Hippocampal formation (tissue), 2 donors: Measurements from ENCODE around the gene PPCDC.

Experiments used
- DNase-seq, 2 donors: peaks; one replicate each; lab custom pipeline; 2025; lab: John Stamatoyannopoulos, UW

The PPCDC gene

GRCh38 chr15:75043509-75044257 lies 20.3 kb downstream of the PPCDC start:
- peak; percentile 92 to 94 for DNase-seq

GRCh38 chr15:75044258-75044878 lies 21.0 kb downstream of the PPCDC start:
- no peak for DNase-seq

GRCh38 chr15:75045332-75046015 lies 22.1 kb downstream of the PPCDC start:
- DNase-seq, result no peak

- no peak for DNase-seq
These were observed 25.0 kb downstream of the PPCDC start for GRCh38 chr15:75048394-75048793.

DNA sequence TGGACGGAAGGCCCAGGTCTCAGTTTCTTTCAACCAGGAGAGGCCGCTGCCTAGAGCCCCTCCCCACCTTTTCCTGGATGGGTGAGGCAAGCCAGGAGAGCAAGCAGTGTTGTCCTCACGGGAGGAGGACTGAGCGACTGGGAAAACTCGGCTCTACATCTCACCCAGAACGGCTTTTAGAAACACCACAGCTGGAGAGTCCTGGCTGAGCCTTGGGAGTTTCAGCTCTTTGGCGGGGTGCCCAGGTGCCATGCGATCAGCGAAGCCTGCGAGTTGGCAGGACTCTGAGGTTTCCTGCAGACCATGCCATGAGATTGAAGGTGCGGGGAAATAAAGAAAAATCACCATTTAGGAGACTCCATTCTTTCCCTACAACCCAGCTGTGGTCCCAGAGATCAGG lies 26.0 kb downstream of the PPCDC start:
- peak in 1 of 2 donors; percentile 71 for DNase-seq

- DNase-seq, result no peak
These were observed 26.9 kb downstream of the PPCDC start for GRCh38 chr15:75050283-75050682.

GRCh38 chr15:75051191-75051608 lies 27.8 kb downstream of the PPCDC start:
- DNase-seq, result no peak

- DNase-seq, result no peak
These were observed 28.3 kb downstream of the PPCDC start for GRCh38 chr15:75051711-75052110.

GRCh38 chr15:75052972-75053747 lies 29.8 kb downstream of the PPCDC start:
- DNase-seq, result no peak

- no peak for DNase-seq
These were observed 30.3 kb downstream of the PPCDC start for GRCh38 chr15:75053748-75054125.

DNA sequence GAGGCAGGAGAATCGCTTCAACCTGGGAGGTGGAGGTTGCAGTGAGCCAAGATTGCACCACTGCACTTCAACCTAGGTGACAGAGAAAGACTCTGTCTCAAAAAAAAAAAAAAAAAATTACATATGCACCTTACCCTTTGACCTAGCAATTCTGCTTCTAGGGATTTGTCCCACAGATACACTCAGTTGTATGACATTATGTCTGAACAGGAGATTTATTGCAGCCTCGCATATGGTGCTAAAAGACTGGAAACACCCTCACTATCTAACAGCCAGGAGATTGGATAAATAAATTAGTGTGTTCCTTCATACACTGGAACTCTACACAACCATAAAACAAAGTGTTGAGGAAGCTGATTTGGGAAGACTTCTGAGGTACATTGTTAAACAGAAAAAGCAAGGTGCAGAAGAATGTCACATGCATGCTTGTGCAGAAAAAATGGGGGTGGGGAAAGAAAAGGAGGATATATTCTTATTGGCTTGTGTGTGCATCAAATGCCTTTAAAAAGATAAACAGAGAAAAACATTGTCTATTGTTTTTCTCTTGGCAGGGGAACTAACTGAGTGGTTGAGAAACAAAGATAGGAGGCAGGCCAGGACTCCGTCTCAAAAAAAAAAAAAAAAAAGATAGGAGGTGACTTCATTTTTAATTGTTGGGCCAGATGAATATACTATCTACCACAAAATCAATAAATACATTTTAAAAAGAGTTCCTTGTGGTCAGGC lies 30.9 kb downstream of the PPCDC start:
- DNase-seq, result peak in 1 of 2 donors; percentile 19

DNA sequence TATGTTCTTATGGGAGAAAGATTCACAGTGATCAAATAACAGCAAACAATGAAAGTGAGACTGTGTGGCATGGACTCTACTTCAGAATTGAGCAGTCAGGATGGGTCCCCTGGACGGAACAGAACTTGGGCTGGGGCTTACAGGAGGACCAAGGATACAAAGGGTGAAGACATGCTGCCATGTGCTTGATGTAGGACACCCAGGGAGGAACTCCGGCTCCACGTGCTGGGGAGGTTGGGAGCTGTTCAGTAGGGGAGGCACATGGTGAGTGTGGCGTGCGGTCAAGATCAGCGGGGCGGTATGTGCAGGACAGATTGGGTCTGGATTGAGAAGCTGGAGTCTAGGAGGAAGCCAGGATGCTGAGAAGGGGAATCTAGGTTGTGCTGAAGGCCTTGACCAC lies 32.6 kb downstream of the PPCDC start:
- no peak for DNase-seq

DNA sequence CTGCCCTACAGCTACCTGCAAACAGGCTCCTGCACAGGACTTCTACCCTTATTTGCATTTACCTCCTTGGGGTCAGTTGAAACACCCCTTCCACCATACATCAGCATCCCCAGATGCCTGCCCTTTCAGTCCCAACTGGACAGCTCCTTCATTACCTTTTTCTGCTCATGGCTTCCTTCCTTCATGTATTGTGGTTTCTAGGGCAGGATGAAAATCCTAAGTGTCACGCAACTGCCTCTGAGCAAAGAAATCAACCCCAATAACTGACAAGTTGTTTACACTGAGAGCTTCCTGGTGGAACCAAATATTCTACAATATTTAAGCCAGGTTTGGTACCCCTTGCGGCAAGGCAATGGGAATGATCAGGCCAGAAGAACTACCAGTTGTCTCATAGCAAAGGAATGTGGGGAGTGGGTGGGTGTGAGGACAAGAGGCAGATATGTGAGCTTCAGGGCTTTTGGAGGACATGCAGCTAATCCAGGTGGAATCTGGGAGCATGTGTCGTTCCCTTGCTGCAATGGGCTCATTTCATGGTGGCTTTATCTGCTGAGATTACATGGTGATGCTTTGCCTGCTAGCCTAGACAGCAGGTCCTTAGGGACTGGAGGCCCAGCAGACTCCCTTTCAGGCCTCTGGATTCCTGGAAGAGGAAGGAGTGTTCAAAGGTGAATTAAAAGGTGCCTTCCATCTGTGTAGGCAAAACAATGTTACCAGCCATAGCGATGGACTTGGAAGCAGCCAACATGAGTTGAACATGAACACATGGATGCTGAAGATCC lies 34.9 kb downstream of the PPCDC start:
- DNase-seq, result no peak

- no peak for DNase-seq
These were observed 36.2 kb downstream of the PPCDC start for GRCh38 chr15:75059607-75060006.

DNA sequence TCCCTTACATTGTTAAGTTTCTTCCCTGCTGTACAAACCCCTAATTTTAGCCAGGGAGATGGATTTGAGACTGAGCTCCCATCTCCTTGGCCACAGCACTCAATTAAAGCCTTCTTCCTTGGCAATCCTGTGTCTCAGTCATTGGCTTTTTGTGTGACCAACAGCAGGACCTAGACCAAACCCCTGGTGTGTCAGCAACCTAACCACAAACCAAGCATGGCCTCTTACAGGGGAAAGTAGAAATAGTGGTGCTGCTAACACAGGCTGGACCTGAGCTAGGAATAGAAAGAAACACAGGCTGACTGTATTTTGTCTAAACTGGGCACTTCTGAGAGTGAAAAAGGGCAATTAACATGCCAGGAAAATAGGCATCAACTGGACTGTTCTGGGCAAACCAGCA lies 37.9 kb downstream of the PPCDC start:
- no peak for DNase-seq

- no peak for DNase-seq
These were observed 39.3 kb downstream of the PPCDC start for GRCh38 chr15:75062706-75063105.

GRCh38 chr15:75063338-75063737 lies 39.9 kb downstream of the PPCDC start:
- no peak for DNase-seq

- no peak for DNase-seq
These were observed 40.5 kb downstream of the PPCDC start for GRCh38 chr15:75063889-75064288.

GRCh38 chr15:75064846-75065245 lies 41.5 kb downstream of the PPCDC start:
- DNase-seq, result no peak

GRCh38 chr15:75065467-75065850 lies 42.1 kb downstream of the PPCDC start:
- DNase-seq, result no peak
